Suprapubic skin (tissue), 4 donors: ENCODE data around the gene CFAP410. TPM values are rescaled to one million over a fixed set of nuclear protein-coding genes. Genes with fewer than 3 reads are reported as not detected.
"Not testable (repeated sequence)": the region's sequence is repeated elsewhere in the genome, so short reads cannot be mapped to it uniquely, and the experiment has no call there.

Experiments used
- DNase-seq, 2 donors: peaks; one replicate each; pipeline ENCODE4 v3.0.0-alpha.2; 2019; ENCODE audit warnings: low spot score in 2 of 2
- H3K27ac ChIP-seq: fragments of 200-600 bp; sonication (generic); one replicate; pipeline ENCODE4 v1.5.1; 2019
- H3K27me3 ChIP-seq: fragments of 200-600 bp; sonication (generic); one replicate; pipeline ENCODE4 v1.5.1; 2019
- H3K36me3 ChIP-seq: fragments of 200-600 bp; sonication (generic); one replicate; pipeline ENCODE4 v1.5.1; 2019
- H3K4me1 ChIP-seq: fragments of 200-600 bp; sonication (generic); one replicate; pipeline ENCODE4 v1.5.1; 2019
- H3K4me3 ChIP-seq: fragments of 200-600 bp; sonication (generic); one replicate; pipeline ENCODE4 v1.5.1; 2019; ENCODE audit warnings: mild to moderate bottlenecking
- H3K9me3 ChIP-seq: fragments of 200-600 bp; sonication (generic); one replicate; pipeline ENCODE4 v1.5.1; 2019
- EP300 ChIP-seq: sonication (generic); formaldehyde crosslinking; IDR thresholded peaks from one replicate; pipeline ENCODE4 v1.6.1; 2017; ENCODE audit warnings: antibody characterized with exemption
- POLR2A ChIP-seq, 2 donors: fragments of 450-650 bp; IDR thresholded peaks; one replicate each; pipeline ENCODE4 v1.6.1; 2017; ENCODE audit warnings: antibody characterized with exemption in 2 of 2, mild to moderate bottlenecking in 2 of 2, moderate library complexity in 2 of 2
- POLR2AphosphoS5 ChIP-seq, 3 donors: sonication (generic); formaldehyde crosslinking; IDR thresholded peaks; one replicate each; pipeline ENCODE4 v1.6.1; 2017; ENCODE audit warnings: antibody characterized with exemption in 3 of 3
- WGBS: methylation state at CpG from one replicate; pipeline ENCODE4 v1.1.5; 2018; 5-methylcytosine and 5-hydroxymethylcytosine counted together
- total RNA-seq, 4 donors: library from RNA; depleted of rRNA; stranded (reverse); fragments of >200 nt; gene quantifications; one replicate each; pipeline ENCODE4 v1.1.0, GENCODE V29; 2016
- TF ChIP-seq, protein P1 (sequence below), 2 donors: fragments of 200-600 bp in 1 of 2; fragments of 450-650 bp in 1 of 2; sonication (generic) in 1 of 2; IDR thresholded peaks; one replicate each; pipeline ENCODE4 v1.5.1; 2016 to 2019; ENCODE audit warnings: antibody characterized with exemption in 2 of 2, mild to moderate bottlenecking in 1 of 2, moderate library complexity in 1 of 2

The CFAP410 gene
- total RNA-seq, 4 donors from 2014 or later = 22.6 to 45.5 (median 27.3) TPM

DNA sequence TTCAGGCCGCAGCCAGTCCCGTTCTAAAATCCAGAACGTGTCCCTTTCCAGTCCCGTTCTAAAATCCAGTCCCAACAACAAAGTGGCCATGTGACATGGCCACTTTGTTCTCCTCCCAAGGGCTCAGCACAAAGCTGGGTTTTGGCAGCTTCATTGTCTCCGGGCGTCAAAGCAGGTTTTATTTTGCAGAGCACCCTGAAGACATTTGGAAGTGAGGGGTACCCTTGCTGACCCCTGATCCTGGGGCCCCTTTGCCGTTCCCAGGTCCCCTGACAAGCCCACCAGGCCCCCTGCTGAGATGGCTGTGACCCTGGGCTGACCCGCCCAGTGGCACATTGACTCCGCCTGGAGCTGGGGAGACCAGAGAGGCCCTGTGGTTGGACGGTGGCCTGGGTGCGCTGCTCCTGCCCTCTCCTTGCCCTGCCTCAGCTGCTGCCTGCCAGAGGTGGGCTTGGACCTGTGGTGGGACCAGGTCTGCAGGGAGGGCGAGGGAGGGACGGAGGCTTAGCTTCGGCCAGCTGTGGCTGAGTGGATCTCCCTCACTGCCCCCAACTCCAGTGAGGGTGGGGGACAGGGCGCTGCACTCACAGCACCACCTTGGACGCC lies 35.1 kb downstream of the CFAP410 start:
- TF ChIP-seq POLR2A (IDR thresholded peaks at IDR 0.05) (no peak), EP300 (no peak), POLR2AphosphoS5 (IDR thresholded peaks at IDR 0.05) (no peak)
- TF ChIP-seq, protein P1, sequence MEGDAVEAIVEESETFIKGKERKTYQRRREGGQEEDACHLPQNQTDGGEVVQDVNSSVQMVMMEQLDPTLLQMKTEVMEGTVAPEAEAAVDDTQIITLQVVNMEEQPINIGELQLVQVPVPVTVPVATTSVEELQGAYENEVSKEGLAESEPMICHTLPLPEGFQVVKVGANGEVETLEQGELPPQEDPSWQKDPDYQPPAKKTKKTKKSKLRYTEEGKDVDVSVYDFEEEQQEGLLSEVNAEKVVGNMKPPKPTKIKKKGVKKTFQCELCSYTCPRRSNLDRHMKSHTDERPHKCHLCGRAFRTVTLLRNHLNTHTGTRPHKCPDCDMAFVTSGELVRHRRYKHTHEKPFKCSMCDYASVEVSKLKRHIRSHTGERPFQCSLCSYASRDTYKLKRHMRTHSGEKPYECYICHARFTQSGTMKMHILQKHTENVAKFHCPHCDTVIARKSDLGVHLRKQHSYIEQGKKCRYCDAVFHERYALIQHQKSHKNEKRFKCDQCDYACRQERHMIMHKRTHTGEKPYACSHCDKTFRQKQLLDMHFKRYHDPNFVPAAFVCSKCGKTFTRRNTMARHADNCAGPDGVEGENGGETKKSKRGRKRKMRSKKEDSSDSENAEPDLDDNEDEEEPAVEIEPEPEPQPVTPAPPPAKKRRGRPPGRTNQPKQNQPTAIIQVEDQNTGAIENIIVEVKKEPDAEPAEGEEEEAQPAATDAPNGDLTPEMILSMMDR (IDR thresholded peaks at IDR 0.05) = no peak
- WGBS = 47% methylated on average over 6 of the region's 16 CpGs
- H3K36me3 ChIP-seq = peaks cover 21% of the 10 kb centered on the region
- DNase-seq = no peak
- H3K4me1 ChIP-seq = peaks cover 66% of the 10 kb centered on the region
- no peaks in the 10 kb centered on the region for H3K9me3 ChIP-seq
- no peak overlapping the region for H3K4me3 ChIP-seq
- no peaks in the 10 kb centered on the region for H3K27me3 ChIP-seq
- peak overlapping the region; percentile 23 for H3K27ac ChIP-seq

DNA sequence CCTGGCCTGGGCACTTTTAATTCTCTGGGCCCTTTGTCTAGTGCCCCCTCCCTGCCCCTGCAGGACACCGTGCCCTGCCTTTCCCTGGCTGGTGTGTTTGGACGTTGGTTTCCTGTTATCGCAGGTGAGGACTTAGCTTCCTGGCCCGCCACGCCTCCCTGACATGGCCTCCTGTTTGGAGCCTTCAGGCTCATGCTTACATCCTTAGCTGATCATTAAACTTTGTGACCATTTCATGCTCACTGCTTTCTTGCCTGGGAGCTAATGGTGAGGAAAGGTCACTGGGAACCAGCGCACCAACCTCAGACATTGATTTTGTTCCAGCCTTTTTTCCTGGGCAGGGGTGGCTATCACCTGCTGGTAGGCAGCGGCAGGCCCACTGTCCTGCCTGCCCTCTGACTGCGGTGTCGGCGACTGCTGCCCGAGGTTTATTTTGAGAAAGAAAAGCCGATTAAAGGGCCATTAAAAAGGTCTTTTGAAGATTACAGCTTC lies 35.7 kb downstream of the CFAP410 start:
- peaks cover 21% of the 10 kb centered on the region for H3K36me3 ChIP-seq
- no peaks in the 10 kb centered on the region for H3K27me3 ChIP-seq
- WGBS = 66% methylated on average over 12 of the region's 12 CpGs
- no peak for DNase-seq
- TF ChIP-seq EP300 (no peak), POLR2A (IDR thresholded peaks at IDR 0.05) (no peak), POLR2AphosphoS5 (IDR thresholded peaks at IDR 0.05) (no peak)
- TF ChIP-seq, protein P1 (IDR thresholded peaks at IDR 0.05) = no peak
- H3K9me3 ChIP-seq = no peaks in the 10 kb centered on the region
- H3K4me1 ChIP-seq = peaks cover 71% of the 10 kb centered on the region
- H3K4me3 ChIP-seq = no peak overlapping the region
- H3K27ac ChIP-seq = peak overlapping the region; percentile 23

DNA sequence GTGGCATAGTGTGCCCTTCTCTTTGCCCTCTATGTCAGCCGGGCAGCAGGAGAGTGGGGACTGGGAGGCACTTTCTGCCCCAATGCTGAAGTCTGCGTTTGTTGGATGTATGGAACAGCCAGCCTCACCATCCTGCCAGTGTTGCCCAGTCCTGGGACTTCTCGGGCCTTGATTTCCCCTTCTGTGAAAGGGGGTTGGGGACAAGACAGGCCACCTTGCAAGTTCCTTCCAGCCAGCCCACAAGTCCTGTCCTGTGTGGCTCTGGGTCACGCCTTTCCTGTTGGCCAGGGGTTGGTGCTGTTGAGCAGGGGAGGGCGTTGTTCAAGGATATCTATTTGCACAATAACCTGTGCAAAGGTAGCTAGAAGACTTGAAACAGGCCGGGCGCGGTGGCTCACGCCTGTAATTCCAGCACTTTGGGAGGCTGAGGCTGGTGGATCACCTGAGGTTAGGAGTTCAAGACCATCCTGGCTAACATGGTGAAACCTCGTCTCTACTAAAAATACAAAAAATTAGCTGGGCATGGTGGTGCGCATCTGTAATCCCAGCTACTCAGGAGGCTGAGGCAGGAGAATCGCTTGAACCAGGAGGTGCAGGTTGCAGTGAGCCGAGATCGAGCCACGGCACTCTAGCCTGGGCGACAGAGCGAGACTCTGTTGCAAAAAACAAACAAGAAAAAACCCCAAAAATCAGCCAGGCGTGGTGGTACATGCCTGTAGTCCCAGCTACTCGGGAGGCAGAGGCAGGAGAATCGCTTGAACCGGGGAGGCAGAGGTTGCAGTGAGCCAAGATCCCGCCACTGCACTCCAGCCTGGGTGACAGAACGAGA lies 36.4 kb downstream of the CFAP410 start:
- not testable (repeated sequence) for H3K9me3 ChIP-seq, H3K27me3 ChIP-seq, H3K27ac ChIP-seq, DNase-seq, H3K4me3 ChIP-seq
- peaks cover 15% of the 10 kb centered on the region for H3K36me3 ChIP-seq
- H3K4me1 ChIP-seq = peaks cover 77% of the 10 kb centered on the region
- WGBS = 84% methylated on average over 20 of the region's 23 CpGs

DNA sequence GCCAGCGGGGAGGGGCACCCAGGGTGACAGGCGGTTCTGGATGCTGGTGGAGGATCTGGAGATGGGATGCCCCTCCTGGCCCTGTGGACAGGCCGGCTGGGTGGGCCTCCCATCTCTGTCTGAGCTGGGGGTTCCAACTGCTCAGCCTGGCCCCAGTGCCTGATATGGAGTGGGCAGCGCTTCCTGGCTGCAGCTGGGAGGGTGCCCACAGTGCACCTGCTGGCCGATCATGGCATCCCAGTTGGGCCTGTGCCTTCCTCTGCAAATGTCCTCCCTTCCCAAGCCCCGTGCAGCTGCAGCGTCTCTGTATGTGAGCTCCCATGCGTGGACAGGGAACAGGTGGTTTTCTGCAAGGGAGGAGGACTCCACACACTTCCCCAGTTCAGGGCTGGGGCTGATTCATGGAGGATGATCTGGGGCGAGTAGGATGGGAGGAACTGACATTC lies 37.2 kb downstream of the CFAP410 start:
- DNase-seq = no peak
- H3K4me1 ChIP-seq = peaks cover 84% of the 10 kb centered on the region

DNA sequence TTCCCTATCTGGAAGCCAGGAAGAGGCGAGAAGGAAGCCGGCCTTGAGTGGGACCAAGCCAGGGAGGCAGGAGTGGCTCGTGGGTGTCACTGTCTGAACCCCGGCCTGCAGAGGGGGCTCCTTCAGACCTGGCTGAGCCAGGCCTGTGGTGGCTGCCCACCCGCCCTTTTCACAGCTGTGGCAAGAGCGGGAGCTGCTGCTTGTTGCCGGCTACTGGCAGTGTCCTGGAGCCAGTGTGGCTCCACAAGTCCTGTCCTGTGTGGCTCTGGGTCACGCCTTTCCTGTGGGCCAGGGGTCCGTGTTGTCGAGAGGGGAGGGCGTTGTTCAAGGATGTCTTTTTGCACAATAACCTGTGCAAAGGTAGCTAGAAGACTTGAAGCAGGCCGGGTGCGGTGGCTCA lies 38.0 kb downstream of the CFAP410 start:
- DNase-seq = no peak
- Histone ChIP-seq H3K9me3 (no peaks in the 10 kb centered on the region), H3K4me3 (peak overlapping the region; percentile 74), H3K36me3 (no peaks in the 10 kb centered on the region), H3K27ac (peak overlapping the region; percentile 97), H3K4me1 (peaks cover 78% of the 10 kb centered on the region), H3K27me3 (no peaks in the 10 kb centered on the region)
- TF ChIP-seq, protein P1 (IDR thresholded peaks at IDR 0.05) = no peak
- no peak for TF ChIP-seq POLR2A (IDR thresholded peaks at IDR 0.05)
- TF ChIP-seq EP300 = no peak
- TF ChIP-seq POLR2AphosphoS5 (IDR thresholded peaks at IDR 0.05) = no peak
- WGBS = 63% methylated on average over 7 of the region's 13 CpGs

More for the DNA sequence above, 37.2 kb downstream of the CFAP410 start:
- WGBS = 52% methylated on average over 7 of the region's 9 CpGs
- H3K36me3 ChIP-seq = peaks cover 7% of the 10 kb centered on the region
- H3K27me3 ChIP-seq = no peaks in the 10 kb centered on the region
- TF ChIP-seq, protein P1 (IDR thresholded peaks at IDR 0.05) = no peak
- no peak for TF ChIP-seq POLR2A (IDR thresholded peaks at IDR 0.05)
- TF ChIP-seq POLR2AphosphoS5 (IDR thresholded peaks at IDR 0.05) = no peak
- no peak for TF ChIP-seq EP300
- H3K27ac ChIP-seq = no peak overlapping the region
- no peaks in the 10 kb centered on the region for H3K9me3 ChIP-seq
- H3K4me3 ChIP-seq = no peak overlapping the region
